Measurements from ENCODE around the gene ZNF668. TPM values are rescaled to one million over a fixed set of nuclear protein-coding genes. Genes with fewer than 3 reads are reported as not detected.

Gene ZNF668
- total and polyA plus RNA-seq, 2 experiments from 2014 or later = 6.2 to 13.1 TPM

DNA sequence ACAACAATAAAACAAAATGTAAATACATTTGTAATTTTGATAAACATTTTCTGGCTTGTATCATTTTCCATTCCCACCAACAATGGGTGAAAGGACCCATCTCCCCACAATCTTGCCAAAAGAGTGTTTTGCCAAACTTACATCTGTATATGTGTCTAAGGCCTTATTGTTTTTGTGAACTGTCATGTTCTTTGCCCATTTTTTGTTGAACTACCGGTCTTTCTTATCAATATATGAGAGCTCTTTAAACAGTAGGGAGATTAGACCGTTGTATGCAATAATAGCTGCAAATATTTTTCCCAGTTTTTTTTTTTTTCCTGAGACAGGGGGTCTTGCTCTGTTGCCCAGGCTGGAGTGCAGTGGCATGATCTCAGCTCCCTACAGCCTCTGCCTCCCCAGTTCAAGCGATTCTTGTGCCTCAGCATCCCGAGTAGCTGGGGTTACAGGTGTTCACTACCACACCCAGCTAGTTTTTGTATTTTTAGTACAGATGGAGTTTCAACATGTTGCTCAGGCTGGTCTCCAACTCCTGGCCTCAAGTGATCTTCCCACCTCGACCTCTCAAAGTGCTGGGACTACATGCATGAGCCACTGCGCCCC lies 50.3 kb downstream of the ZNF668 start (continued):
- TF ChIP-seq, protein P1, sequence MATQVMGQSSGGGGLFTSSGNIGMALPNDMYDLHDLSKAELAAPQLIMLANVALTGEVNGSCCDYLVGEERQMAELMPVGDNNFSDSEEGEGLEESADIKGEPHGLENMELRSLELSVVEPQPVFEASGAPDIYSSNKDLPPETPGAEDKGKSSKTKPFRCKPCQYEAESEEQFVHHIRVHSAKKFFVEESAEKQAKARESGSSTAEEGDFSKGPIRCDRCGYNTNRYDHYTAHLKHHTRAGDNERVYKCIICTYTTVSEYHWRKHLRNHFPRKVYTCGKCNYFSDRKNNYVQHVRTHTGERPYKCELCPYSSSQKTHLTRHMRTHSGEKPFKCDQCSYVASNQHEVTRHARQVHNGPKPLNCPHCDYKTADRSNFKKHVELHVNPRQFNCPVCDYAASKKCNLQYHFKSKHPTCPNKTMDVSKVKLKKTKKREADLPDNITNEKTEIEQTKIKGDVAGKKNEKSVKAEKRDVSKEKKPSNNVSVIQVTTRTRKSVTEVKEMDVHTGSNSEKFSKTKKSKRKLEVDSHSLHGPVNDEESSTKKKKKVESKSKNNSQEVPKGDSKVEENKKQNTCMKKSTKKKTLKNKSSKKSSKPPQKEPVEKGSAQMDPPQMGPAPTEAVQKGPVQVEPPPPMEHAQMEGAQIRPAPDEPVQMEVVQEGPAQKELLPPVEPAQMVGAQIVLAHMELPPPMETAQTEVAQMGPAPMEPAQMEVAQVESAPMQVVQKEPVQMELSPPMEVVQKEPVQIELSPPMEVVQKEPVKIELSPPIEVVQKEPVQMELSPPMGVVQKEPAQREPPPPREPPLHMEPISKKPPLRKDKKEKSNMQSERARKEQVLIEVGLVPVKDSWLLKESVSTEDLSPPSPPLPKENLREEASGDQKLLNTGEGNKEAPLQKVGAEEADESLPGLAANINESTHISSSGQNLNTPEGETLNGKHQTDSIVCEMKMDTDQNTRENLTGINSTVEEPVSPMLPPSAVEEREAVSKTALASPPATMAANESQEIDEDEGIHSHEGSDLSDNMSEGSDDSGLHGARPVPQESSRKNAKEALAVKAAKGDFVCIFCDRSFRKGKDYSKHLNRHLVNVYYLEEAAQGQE (IDR thresholded peaks at IDR 0.05; ENCODE audit: unreplicated experiment) = no peak

DNA sequence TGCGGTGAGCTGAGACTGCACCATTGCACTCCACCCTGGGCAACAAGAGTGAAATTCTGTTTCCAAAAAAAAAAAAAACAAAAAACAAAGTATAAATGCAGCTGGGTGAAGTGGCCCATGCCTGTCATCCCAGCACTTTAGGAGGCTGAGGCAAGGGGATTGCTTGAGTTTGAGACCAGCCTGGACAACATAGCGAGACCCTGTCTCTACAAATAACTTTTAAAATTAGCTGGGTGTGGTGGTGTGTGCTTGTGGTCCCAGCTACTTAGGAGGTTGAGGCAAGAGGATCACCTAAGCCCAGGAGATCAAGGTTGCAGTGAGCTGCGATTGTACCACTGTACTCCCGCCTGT lies 50.8 kb downstream of the ZNF668 start:
- no peaks in the 10 kb centered on the region for H3K36me3 ChIP-seq (ENCODE audit: insufficient read depth)
- H3K27ac Mint-ChIP-seq = no peak overlapping the region
- H3K27ac ChIP-seq (ENCODE audit: low read depth) = no peak overlapping the region
- H3K4me3 ChIP-seq = no peak overlapping the region
- H3K36me3 Mint-ChIP-seq (ENCODE audit: low read depth) = no peaks in the 10 kb centered on the region
- H2AFZ ChIP-seq = no peak overlapping the region
- H3K4me1 Mint-ChIP-seq = peaks cover 5% of the 10 kb centered on the region; the same call in 2 of the 3 replicates
- DNase-seq (ENCODE audit: low spot score) = no peak
- no peaks in the 10 kb centered on the region; the same call in 1 of the 2 replicates for H3K4me1 ChIP-seq (ENCODE audit: insufficient read depth)
- H3K9me2 ChIP-seq (ENCODE audit: insufficient read depth) = no peaks in the 10 kb centered on the region
- H3K27me3 ChIP-seq (ENCODE audit: insufficient read depth) = no peaks in the 10 kb centered on the region
- no peak for ATAC-seq
- no peaks in the 10 kb centered on the region for H3K9me3 Mint-ChIP-seq
- no peak overlapping the region for H3K4me3 Mint-ChIP-seq
- H4K20me1 ChIP-seq (replicated peaks; ENCODE audit: insufficient read depth) = no peaks in the 10 kb centered on the region
- H3F3A ChIP-seq (replicated peaks; ENCODE audit: low read depth) = no peaks in the 10 kb centered on the region
- H3K27me3 Mint-ChIP-seq (ENCODE audit: insufficient read depth, low read depth, poor library complexity) = peaks cover 6% of the 10 kb centered on the region
- H3K79me2 ChIP-seq (replicated peaks; ENCODE audit: insufficient read depth) = no peaks in the 10 kb centered on the region
- no peak overlapping the region for H3K4me2 ChIP-seq
- no peak for TF ChIP-seq STAT1 (IDR thresholded peaks at IDR 0.05; ENCODE audit: unreplicated experiment)
- no peak for TF ChIP-seq CREB1 (CRISPR knock-in tag; IDR thresholded peaks at IDR 0.05; ENCODE audit: low read depth)
- TF ChIP-seq, protein P2, sequence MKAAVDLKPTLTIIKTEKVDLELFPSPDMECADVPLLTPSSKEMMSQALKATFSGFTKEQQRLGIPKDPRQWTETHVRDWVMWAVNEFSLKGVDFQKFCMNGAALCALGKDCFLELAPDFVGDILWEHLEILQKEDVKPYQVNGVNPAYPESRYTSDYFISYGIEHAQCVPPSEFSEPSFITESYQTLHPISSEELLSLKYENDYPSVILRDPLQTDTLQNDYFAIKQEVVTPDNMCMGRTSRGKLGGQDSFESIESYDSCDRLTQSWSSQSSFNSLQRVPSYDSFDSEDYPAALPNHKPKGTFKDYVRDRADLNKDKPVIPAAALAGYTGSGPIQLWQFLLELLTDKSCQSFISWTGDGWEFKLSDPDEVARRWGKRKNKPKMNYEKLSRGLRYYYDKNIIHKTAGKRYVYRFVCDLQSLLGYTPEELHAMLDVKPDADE (IDR thresholded peaks at IDR 0.05) = no peak
- no peak for TF ChIP-seq EZH2phosphoT487 (IDR thresholded peaks at IDR 0.05; ENCODE audit: unreplicated experiment)
- TF ChIP-seq JUNB (IDR thresholded peaks at IDR 0.05; ENCODE audit: unreplicated experiment) = no peak
- no peak for TF ChIP-seq ZNF462 (CRISPR knock-in tag; IDR thresholded peaks at IDR 0.05)
- TF ChIP-seq, protein P1 (IDR thresholded peaks at IDR 0.05; ENCODE audit: unreplicated experiment) = no peak
- TF ChIP-seq ZNF114 (CRISPR knock-in tag; IDR thresholded peaks at IDR 0.05) = no peak
